ENCODE results near the gene NUFIP1. TPM values are rescaled to one million over a fixed set of nuclear protein-coding genes. Genes with fewer than 3 reads are reported as not detected.

NUFIP1 gene
- total and polyA plus RNA-seq, 2 donors (not counting 3 experiments of a cell fraction or from before 2014, with no cell fraction given): 1.4 to 6.9 TPM

- peaks cover 36% of the 10 kb centered on the region for H3K4me1 ChIP-seq (ENCODE audit: control insufficient read depth, extremely low read depth, insufficient read depth, low read length)
- no peaks in the 10 kb centered on the region for H3K9me1 ChIP-seq (replicated peaks; ENCODE audit: control insufficient read depth, extremely low read depth, insufficient read depth, low read length)
- BruUV-seq (replicated peaks): no TSS peak
- no peaks in the 10 kb centered on the region for H4K20me1 ChIP-seq (replicated peaks; ENCODE audit: control insufficient read depth, extremely low read depth, insufficient read depth, low read length)
- H3K27ac ChIP-seq (ENCODE audit: insufficient read depth, low read depth, low read length): no peak overlapping the region
- intact Hi-C loops (cut with micrococcal nuclease) (no loop called here), dilution Hi-C loops (cut with MboI; ENCODE audit: extremely low pct_ligation_motif_present, low sequenced_read_pairs) (no loop called here)
- no peaks in the 10 kb centered on the region for H3K36me3 ChIP-seq (ENCODE audit: control insufficient read depth in 2 of 2, extremely low read depth in 1 of 2, insufficient read depth in 2 of 2, low read length in 2 of 2)
- no peak overlapping the region for H3K9ac ChIP-seq (replicated peaks; ENCODE audit: extremely low read depth, insufficient read depth, low read length)
- no peak for TF ChIP-seq FOS (IDR thresholded peaks at IDR 0.05; ENCODE audit: borderline replicate concordance, insufficient read depth, low read length)
- no peak for TF ChIP-seq MAX (IDR thresholded peaks at IDR 0.05; ENCODE audit: insufficient read depth, insufficient read length)
- TF ChIP-seq GATA2 (IDR thresholded peaks at IDR 0.05; ENCODE audit: insufficient read depth, insufficient read length, low read depth, low read length): no peak
- TF ChIP-seq CTCF (IDR thresholded peaks at IDR 0.05; ENCODE audit: extremely low read depth in 1 of 2, insufficient read depth in 1 of 2, low read depth in 1 of 2, low read length in 2 of 2): no peak
- no peak for TF ChIP-seq MYC (IDR thresholded peaks at IDR 0.05; ENCODE audit: low read depth, low read length)
- no peak for TF ChIP-seq EZH2 (IDR thresholded peaks at IDR 0.05; ENCODE audit: borderline replicate concordance, low read depth, low read length, severe bottlenecking)
- TF ChIP-seq JUN (IDR thresholded peaks at IDR 0.05; ENCODE audit: borderline replicate concordance, insufficient read depth, insufficient read length, low read depth): no peak
- TF ChIP-seq POLR2AphosphoS5 (IDR thresholded peaks at IDR 0.05; ENCODE audit: insufficient read depth, low read depth, low read length): no peak
- no peak for TF ChIP-seq POLR2A (IDR thresholded peaks at IDR 0.05; ENCODE audit: low read depth, low read length)
- FAIRE-seq (no peak), DNase-seq (ENCODE audit: low read depth, low spot score) (no peak)
- no peaks in the 10 kb centered on the region for H3K27me3 ChIP-seq (ENCODE audit: control insufficient read depth in 2 of 2, insufficient read depth in 2 of 2, low read length in 2 of 2)
- no peaks in the 10 kb centered on the region for H3K79me2 ChIP-seq (ENCODE audit: control insufficient read depth, insufficient read depth, low read length)
- ChIA-PET CTCF (interaction anchor here (1.0 kb wide), 1 partner anchor 9 kb away, joined by 6 read pairs; no protein-coding TSS in a partner anchor), POLR2A (no interaction called here)
- no peaks in the 10 kb centered on the region for H3K9me3 ChIP-seq (replicated peaks; ENCODE audit: control insufficient read depth, insufficient read depth, low read length)
- no peak overlapping the region for H2AFZ ChIP-seq (ENCODE audit: low read depth, low read length)
- H3K4me3 ChIP-seq (replicated peaks in 1 of 3; ENCODE audit: insufficient read depth in 1 of 3, low read depth in 1 of 3, low read length in 3 of 3): no peak overlapping the region
- H3K4me2 ChIP-seq (ENCODE audit: insufficient read depth, low read length): no peak overlapping the region
These were observed 61.3 kb downstream of the NUFIP1 start for GRCh38 chr13:44927968-44928367.

Data from endothelial cell of umbilical vein (primary cell).